Choroid plexus epithelial cell (primary cell): ENCODE results near the gene CYBA.

Source experiments
- DNase-seq: peaks from one replicate; pipeline ENCODE4 v3.0.0-alpha.2; 2010; ENCODE audit warnings: low read depth
- H3K4me3 ChIP-seq: 2 replicates; pipeline ENCODE4 v1.5.1; 2011; ENCODE audit warnings: low read depth, mild to moderate bottlenecking, control low read depth, low read length, moderate library complexity
- TF ChIP-seq, protein P1 (sequence below): conservative IDR thresholded peaks from 2 replicates; pipeline ENCODE4 v1.5.1; 2011; ENCODE audit warnings: low read depth, mild to moderate bottlenecking, control low read depth, inconsistent platforms, low read length, moderate library complexity

Gene CYBA

DNA sequence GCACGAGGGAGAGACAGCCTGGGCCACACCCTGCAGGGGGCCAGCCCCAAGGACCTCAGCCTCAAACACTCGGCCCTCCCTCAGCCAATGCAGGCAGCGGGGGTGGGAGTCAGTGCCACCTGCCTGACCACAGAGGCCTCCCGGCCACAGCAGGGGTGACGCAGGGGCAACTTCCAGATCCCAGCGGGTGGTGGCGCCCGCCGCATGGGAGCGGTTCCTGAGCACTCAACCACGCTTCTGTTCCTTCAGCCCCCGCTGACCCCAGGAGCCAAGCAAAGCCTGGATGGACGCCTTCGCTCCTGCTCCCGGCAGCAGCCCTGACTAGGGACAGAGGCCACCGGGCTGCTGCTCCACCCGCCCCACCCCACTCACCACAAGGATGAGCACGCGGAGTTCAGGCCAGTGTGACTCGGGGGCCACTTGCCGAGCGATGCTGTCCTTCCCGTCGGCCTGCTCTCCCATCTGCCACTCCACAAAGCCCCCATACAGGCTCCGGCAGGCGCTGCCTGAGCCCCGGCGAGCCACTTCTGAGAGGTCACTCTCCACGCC lies 5.0 kb upstream of the CYBA start:
- TF ChIP-seq, protein P1, sequence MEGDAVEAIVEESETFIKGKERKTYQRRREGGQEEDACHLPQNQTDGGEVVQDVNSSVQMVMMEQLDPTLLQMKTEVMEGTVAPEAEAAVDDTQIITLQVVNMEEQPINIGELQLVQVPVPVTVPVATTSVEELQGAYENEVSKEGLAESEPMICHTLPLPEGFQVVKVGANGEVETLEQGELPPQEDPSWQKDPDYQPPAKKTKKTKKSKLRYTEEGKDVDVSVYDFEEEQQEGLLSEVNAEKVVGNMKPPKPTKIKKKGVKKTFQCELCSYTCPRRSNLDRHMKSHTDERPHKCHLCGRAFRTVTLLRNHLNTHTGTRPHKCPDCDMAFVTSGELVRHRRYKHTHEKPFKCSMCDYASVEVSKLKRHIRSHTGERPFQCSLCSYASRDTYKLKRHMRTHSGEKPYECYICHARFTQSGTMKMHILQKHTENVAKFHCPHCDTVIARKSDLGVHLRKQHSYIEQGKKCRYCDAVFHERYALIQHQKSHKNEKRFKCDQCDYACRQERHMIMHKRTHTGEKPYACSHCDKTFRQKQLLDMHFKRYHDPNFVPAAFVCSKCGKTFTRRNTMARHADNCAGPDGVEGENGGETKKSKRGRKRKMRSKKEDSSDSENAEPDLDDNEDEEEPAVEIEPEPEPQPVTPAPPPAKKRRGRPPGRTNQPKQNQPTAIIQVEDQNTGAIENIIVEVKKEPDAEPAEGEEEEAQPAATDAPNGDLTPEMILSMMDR, result no peak
- H3K4me3 ChIP-seq, result no peak overlapping the region

DNA sequence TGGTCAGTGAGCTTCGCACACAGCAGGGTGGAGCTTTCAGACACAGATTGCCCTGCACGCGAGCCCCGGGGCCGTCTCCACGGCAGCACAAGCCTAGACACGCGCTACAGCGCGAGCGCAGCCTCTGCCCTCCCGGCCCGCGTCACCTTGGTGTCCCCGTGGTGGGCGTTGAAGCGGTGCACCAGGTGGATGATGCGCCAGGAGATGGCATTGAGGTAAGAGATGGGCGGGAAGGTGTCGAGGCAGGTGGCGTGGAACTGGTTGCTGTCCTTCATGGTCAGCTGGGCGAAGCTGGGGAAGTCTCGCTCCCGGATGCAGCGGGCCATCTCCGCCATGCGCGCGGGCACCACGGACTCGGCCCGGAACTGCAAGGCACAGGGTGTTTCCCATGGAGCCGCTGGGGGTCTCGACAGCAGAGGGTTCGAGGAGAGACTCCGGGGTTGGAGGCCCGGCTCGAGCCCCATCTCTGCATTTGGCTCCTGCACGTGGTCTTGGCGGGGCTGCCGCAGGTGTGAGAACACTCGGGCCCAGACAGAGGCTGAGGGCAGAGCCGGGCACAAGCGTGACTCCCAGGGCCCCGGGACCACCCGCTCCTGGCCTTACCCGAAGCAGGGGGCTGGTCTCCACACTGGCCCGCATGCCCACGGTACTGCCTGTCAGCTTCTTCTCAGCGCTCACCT lies 4.3 kb upstream of the CYBA start:
- TF ChIP-seq, protein P1, result no peak
- no peak overlapping the region for H3K4me3 ChIP-seq
- DNase-seq, result no peak

More for the DNA sequence above, 5.0 kb upstream of the CYBA start:
- DNase-seq, result no peak

DNA sequence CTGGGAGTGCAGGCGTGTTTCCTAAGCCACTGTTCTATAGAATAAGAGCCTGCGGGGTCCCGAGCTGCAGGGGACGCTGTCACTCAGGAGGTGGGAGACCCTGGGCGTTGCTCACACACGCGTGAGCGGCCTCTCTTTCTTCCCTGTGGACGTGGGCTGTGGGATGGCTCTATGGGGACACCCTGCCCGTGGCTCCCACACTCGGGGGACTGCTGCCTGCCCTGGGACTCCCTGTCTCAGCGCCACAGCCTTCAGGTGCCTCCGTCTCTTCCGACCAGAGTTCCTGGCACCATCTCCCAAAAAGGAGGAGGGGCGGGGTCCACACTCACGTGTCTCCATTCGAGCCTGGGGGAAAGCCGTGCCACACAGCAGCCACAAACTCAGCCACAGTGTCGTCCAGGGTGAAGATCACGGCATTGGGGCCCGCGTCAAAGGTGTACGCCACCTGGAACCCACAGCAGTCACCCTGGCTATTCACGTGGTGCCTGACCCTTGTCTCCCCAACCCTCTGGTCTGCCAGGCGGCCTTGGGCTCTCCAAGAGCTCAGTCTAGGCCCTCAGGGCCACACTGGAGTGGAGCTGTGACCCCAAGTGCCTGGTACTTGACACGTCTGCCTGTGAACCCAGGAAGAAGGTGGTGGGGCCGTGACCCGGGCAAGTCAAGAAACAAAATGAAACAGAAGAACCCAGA lies 3.7 kb upstream of the CYBA start:
- no peak for DNase-seq
- H3K4me3 ChIP-seq, result no peak overlapping the region
- TF ChIP-seq, protein P1, result no peak

DNA sequence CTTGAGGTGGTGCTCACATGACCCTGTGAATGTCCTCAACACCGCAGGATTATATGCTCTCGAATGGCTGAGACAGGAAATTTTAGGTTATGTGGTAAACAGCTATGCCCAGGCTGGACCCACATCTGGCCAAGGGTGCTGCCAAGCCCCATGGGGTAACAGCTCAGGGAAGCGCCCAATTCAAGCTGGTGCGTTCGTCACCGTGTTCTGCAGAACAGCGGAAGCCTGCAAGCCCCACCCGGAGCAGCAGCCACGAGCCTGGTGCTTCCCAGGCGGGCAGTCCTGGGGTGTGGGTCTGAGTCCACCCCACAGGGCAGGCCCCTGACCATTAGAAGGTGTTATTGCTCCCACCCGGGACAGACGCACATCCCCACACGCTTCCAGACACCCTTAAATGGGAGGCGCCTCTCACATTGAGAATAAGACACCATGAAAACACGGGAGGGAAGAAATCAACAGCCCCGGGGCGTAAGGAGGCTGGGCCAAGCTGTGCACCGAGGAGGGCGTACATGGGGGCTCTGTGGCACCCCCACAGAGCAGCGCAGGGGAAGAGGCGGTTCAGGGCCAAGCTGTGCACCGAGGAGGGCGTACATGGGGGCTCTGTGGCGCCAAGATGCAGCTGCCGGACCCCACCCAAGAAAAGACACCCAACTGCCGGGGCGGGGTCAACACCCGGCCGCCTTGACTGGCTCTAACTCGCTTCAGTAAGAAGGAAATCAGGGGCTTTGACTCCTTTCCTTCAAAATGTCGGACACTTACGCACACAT lies 2.9 kb upstream of the CYBA start:
- TF ChIP-seq, protein P1, result no peak
- no peak for DNase-seq

DNA sequence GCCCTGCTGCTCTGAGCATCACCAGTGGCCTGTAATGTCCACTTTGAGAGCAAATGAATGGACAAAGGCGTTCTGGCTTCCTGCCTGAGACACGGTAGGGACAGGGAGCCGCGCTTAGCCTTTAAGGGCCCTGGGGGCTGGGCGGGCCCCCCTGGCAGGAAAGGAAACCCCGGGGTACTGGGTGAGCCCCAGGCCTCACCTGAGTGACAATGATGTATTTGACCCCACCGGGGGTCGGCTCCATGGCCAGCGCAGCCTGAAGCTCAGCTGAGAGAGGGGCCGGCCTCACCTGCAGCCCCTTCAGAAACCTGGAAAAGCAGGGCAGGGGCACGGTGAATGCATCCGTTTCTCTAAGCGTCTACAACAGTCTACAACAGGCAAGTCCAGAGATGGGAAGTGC lies 2.2 kb upstream of the CYBA start:
- no peak for DNase-seq
- TF ChIP-seq, protein P1, result no peak
- no peak overlapping the region for H3K4me3 ChIP-seq

More for the DNA sequence above, 2.9 kb upstream of the CYBA start:
- no peak overlapping the region for H3K4me3 ChIP-seq

DNA sequence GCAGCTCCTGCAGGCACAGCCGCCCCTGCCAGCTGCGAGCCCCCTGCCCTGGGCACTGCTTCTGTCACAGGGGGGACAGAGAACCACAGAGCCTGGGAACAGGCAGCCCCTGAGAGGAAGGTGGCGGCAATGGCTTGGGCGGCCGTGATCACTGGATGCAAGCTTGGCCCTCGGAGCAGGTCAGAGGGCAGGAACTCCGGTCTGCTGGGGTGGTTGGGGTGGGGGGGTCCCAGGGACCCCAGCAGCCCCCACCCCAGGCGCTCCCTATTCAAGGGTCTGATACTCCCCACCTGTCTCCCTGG lies 1.9 kb upstream of the CYBA start:
- H3K4me3 ChIP-seq, result no peak overlapping the region
- DNase-seq, result no peak
- TF ChIP-seq, protein P1, result no peak
